HUES6 (cell line): ENCODE measurements around the gene PRICKLE2.

ENCODE experiments used
- H3K27ac ChIP-seq: 2 replicates; pipeline ENCODE4 v1.7.0; 2013; ENCODE audit warnings: low read depth, mild to moderate bottlenecking, low read length, inconsistent platforms
- H3K27me3 ChIP-seq: 2 replicates; pipeline ENCODE4 v1.6.1; 2013; ENCODE audit warnings: low read length; ENCODE audit not compliant: control insufficient read depth, insufficient read depth
- H3K36me3 ChIP-seq: 2 replicates; pipeline ENCODE4 v1.6.1; 2013; ENCODE audit warnings: low read length; ENCODE audit not compliant: control insufficient read depth, insufficient read depth
- H3K4me1 ChIP-seq: 2 replicates; pipeline ENCODE4 v1.6.1; 2013; ENCODE audit warnings: low read length; ENCODE audit not compliant: control insufficient read depth, insufficient read depth
- H3K4me3 ChIP-seq: 2 replicates; pipeline ENCODE4 v1.5.1; 2013; ENCODE audit warnings: low read depth, low read length
- H3K9ac ChIP-seq: one replicate; pipeline ENCODE4 v1.6.1; 2013; ENCODE audit warnings: mild to moderate bottlenecking, low read length
- H3K9me3 ChIP-seq: 2 replicates; pipeline ENCODE4 v1.6.1; 2013; ENCODE audit warnings: low read depth, low read length; ENCODE audit not compliant: control insufficient read depth, insufficient read depth

Gene PRICKLE2

DNA sequence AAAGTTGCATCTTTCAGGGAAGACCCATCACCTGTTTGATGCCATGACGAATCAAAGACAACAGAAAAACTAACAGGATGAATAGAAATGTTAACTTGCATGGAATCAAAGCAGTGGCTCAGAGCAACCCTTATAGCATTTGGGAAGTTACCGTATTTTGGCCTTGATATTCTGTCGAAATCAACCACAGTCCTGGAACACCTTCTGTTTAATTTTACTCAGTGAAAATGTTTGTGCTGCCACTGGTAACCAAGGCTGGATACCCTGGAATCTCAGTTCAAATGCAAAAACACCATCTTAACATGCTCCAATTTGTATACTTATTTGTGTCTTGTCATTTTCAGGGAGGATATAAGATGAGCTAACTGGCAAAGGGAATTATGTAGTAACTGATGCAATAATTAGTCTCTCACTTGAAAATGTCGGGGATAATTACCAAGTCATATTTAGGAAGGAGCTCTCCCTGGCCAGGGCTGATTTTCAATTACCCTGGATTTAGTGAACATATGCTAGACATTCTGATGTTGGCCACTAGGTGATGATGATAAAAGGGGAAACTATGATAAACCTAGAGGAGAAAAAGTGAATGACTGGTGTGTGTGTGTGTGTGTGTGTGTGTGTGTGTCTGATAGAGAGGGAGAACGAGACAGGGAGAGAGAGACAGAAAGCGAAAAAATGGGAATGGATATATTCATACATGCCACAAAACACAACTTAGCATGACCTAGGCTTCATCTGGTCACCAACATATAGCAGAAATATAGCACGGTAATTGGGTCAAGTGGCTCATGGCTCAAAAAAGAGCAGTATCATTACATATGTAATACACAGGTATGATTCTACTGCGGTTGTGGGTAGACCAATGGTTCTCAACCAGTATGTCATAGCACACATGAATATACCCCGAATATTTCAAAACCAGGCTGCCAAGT lies 19.0 kb upstream of the PRICKLE2 start:
- Histone ChIP-seq H3K27me3 (no peaks in the 10 kb centered on the region), H3K4me1 (peaks cover 7% of the 10 kb centered on the region), H3K36me3 (no peaks in the 10 kb centered on the region), H3K9me3 (no peaks in the 10 kb centered on the region), H3K9ac (no peak overlapping the region), H3K4me3 (no peak overlapping the region), H3K27ac (no peak overlapping the region)

DNA sequence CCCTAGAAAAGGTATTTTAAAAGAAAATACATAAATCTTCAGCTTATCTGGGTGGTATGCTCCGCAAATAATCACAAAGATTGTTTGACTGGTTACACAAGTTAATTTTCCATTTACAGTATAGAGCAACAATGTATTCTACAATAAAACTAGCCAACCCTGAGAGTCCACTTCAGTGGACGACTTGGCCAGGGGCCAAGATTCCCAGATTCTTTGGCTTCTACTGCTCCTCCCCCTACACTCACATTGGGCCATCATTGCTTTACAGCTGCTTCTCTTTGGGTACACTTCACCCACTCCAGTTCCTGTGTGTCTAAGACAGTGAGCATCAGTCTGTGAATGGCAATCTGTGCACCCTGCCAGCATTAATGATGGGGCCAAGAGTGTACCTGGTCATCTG lies 17.2 kb upstream of the PRICKLE2 start:
- Histone ChIP-seq H3K36me3 (no peaks in the 10 kb centered on the region), H3K4me3 (no peak overlapping the region), H3K27me3 (no peaks in the 10 kb centered on the region), H3K4me1 (peaks cover 21% of the 10 kb centered on the region), H3K27ac (no peak overlapping the region), H3K9me3 (peaks cover 3% of the 10 kb centered on the region; the same call in 1 of the 2 replicates), H3K9ac (no peak overlapping the region)

DNA sequence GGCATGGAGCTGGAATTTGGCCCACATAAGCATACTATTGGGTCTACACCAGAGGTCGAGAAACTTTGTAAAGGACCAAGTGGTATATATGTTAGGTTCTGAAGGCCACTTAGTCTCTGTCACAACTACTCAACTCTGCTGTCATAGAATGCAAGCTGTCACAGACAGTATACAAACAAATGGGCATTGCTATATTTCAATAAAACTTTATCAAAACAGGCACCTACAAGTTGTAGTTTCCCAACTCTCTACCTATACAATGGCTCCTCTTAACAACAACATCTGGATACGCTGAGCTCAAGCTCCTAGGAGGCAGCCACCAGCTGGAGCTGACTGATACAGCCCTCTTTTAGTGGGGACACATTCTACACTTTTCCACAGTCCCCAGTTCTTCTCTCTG lies 15.7 kb upstream of the PRICKLE2 start:
- Histone ChIP-seq H3K27ac (no peak overlapping the region), H3K36me3 (no peaks in the 10 kb centered on the region), H3K27me3 (no peaks in the 10 kb centered on the region), H3K9ac (no peak overlapping the region), H3K4me3 (no peak overlapping the region), H3K4me1 (peaks cover 21% of the 10 kb centered on the region), H3K9me3 (peaks cover 12% of the 10 kb centered on the region)

DNA sequence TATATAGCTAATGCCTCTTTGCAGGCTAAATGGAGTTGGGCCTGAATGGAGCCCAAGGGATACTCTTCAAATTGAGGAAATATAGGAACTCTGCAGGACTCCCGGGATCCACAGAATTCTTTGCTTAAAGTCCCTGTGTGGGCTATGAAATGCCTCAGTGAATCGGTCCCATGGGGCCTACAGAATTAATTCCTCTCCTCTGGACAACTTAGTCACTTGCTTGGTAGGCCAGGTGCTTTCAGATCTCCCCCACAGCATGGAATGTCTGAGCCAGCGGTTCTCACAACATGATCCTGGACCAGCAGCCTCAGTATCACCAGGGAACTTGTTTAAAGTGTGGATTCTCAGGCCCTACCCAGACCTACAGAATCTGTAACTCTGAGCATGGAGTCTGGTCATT lies 15.1 kb upstream of the PRICKLE2 start:
- Histone ChIP-seq H3K27me3 (no peaks in the 10 kb centered on the region), H3K4me3 (no peak overlapping the region), H3K4me1 (peaks cover 21% of the 10 kb centered on the region), H3K36me3 (no peaks in the 10 kb centered on the region), H3K9ac (no peak overlapping the region), H3K9me3 (peaks cover 12% of the 10 kb centered on the region), H3K27ac (no peak overlapping the region)

DNA sequence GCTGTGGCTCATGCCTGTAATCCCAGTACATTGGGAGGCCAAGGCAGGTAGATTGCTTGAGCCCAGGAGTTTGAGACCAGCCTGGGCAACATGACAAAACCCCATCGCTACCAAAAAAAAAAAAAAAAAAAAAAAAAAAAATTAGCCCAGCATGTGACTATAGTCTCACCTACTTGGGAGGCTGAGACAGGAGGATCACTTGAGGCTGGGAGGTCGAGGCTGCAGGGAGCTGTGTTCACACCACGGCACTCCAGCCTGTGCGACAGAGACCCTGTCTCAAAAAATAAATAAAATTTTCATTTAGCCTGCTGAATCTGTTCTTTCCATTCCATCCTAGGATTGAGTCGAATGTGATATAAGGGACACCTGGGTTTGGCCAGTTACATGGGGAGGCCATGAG lies 14.6 kb upstream of the PRICKLE2 start:
- peaks cover 21% of the 10 kb centered on the region for H3K4me1 ChIP-seq
- H3K27me3 ChIP-seq = no peaks in the 10 kb centered on the region
- no peaks in the 10 kb centered on the region for H3K36me3 ChIP-seq
- H3K9ac ChIP-seq = no peak overlapping the region
- H3K4me3 ChIP-seq = no peak overlapping the region
- no peak overlapping the region for H3K27ac ChIP-seq
- H3K9me3 ChIP-seq = peaks cover 12% of the 10 kb centered on the region

DNA sequence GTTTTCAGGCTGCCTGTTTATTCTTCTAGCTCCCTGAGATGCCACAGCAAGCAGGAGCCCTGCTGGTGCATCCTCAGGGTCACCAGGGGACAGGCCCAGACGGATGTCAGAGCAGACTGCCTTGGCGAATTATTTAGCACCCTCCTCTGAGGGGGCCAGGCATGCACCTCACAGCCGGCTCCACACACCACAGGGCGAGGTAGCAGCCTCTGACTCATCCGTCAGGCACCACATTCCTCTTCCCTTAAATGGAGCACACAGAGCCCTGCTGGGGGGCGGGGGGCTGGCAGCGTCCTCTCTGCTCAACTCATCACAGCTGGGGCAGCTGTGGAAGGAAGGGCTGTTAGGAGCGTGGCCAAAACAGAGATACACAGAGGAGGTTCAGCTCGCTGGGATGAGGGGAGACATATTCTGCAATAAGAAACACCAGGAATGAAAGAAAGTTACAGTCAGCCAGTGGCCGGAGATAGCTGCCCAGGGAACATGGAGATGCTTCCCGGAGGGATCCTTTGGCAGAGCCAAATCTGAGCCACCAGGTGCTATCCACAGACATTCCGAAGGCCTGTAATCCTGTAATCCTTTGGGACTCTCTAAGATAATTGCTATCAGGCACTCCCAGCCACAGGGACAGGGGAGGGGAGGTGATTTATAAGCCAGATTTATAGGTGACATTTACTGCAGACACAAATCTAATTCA lies 13.9 kb upstream of the PRICKLE2 start:
- Histone ChIP-seq H3K27me3 (no peaks in the 10 kb centered on the region), H3K9me3 (peaks cover 12% of the 10 kb centered on the region), H3K36me3 (no peaks in the 10 kb centered on the region), H3K4me1 (peaks cover 21% of the 10 kb centered on the region), H3K4me3 (peak overlapping the region; percentile 24; the same call in 1 of the 2 replicates), H3K9ac (peak overlapping the region; percentile 69), H3K27ac (peak overlapping the region; percentile 52; the same call in 1 of the 2 replicates)

DNA sequence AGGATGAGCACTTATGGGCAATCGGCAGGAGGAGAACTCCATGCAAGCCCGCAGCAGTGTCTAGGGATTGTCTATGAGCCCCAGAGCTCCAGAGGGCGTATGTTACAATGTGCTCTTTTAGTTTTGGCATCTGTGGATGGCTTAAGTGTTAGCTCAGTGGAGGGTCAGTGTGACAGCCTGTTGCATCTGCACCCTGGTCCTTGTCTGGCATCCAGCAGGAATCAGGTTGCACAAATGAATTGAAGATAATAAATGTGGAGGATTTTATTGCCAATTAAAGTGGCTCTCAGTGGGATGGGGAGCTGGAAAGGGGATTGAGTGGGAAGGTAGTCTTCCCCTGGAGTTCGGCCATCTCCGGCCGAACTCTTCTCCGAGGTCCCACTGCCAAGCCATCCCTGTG lies 11.8 kb upstream of the PRICKLE2 start:
- no peak overlapping the region for H3K9ac ChIP-seq
- peaks cover 12% of the 10 kb centered on the region for H3K9me3 ChIP-seq
- no peak overlapping the region for H3K27ac ChIP-seq
- H3K4me1 ChIP-seq = peaks cover 21% of the 10 kb centered on the region
- no peak overlapping the region for H3K4me3 ChIP-seq
- H3K36me3 ChIP-seq = no peaks in the 10 kb centered on the region
- no peaks in the 10 kb centered on the region for H3K27me3 ChIP-seq

DNA sequence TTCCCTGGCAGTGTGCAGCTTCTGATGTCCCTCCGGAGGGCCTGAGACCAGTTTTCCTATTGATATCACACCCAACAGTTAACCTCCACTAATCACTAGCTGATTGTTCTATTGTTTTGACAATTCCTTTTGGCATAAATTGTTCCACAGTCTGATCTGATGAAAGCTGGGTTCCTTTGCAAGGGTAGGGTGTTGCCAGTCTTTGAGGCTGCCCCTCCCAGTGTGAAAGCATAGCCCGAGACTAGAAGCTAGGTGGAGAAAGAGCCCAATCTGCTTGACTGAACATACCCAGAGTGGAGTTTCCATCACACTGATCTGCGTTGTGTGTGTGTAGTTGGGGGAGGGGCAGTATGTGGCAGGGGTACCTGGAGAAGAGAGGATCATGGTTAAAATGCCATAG lies 10.3 kb upstream of the PRICKLE2 start:
- H3K36me3 ChIP-seq = no peaks in the 10 kb centered on the region

DNA sequence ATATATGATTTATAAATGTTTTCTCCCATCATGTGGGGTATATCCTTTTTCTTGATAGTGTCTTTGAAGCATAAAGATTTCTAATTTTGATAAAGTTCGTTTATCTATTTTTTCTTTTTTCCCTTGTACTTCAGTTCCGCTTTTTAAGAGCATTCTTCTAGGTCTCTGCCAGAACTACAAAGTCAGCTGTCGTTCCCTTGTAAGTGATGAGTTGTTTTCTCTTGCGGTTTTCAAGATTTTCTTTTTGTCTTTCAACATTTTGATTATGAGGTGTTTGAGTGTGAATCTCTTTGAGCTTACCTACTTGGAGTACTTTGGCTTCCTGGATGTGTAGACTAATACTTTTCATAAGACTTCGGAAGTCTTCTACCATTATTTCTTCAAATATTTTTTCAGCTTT lies 9.3 kb upstream of the PRICKLE2 start:
- Histone ChIP-seq H3K27me3 (no peaks in the 10 kb centered on the region), H3K9ac (no peak overlapping the region), H3K27ac (no peak overlapping the region), H3K4me3 (no peak overlapping the region), H3K4me1 (peaks cover 17% of the 10 kb centered on the region), H3K36me3 (no peaks in the 10 kb centered on the region), H3K9me3 (peaks cover 12% of the 10 kb centered on the region)

More for the DNA sequence above, 10.3 kb upstream of the PRICKLE2 start:
- peaks cover 18% of the 10 kb centered on the region for H3K4me1 ChIP-seq
- no peak overlapping the region for H3K27ac ChIP-seq
- H3K27me3 ChIP-seq = no peaks in the 10 kb centered on the region
- no peak overlapping the region for H3K9ac ChIP-seq
- H3K4me3 ChIP-seq = no peak overlapping the region
- H3K9me3 ChIP-seq = peaks cover 12% of the 10 kb centered on the region

DNA sequence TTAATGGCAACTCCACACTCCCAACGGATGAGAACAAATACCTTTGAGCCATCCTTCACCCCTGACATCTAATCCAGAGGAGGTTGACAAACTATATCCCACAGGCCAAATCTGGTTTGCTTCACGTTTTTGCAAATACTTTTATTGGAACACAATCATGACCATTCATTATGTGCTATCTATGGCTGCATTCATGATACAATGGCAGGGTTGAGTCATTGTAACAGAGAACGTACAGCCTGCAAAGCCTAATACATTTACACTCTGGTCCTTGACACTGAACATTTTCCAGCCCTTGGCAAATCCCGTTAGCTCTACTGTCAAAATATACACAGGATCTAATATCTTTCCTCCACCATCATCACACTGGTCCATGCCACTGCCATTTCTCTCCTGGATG lies 7.6 kb upstream of the PRICKLE2 start:
- no peak overlapping the region for H3K9ac ChIP-seq
- H3K9me3 ChIP-seq = peaks cover 10% of the 10 kb centered on the region
- no peak overlapping the region for H3K4me3 ChIP-seq
- no peak overlapping the region for H3K27ac ChIP-seq
- no peaks in the 10 kb centered on the region for H3K36me3 ChIP-seq
- H3K27me3 ChIP-seq = no peaks in the 10 kb centered on the region
- H3K4me1 ChIP-seq = peaks cover 1% of the 10 kb centered on the region; the same call in 1 of the 2 replicates

DNA sequence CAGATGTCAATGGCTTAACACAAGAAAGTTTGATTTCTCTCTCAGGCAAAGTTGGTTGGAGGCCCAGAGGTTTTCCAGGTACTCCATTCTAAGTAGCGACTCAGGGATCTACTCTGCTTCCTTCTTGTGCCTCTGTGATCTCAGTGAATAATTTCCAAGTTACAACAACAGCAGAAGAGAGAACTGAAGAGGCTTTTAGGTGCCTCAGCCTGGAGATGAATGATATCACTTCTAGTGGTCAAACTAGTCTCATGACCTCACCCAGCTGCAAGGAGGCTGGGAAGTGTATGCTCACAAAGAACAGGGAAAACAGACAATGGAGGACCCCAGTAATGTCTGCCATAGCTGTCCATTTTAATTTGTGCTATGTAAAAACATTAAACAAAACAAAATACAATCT lies 4.6 kb upstream of the PRICKLE2 start:
- Histone ChIP-seq H3K9ac (no peak overlapping the region), H3K4me1 (peaks cover 13% of the 10 kb centered on the region), H3K27ac (no peak overlapping the region), H3K36me3 (no peaks in the 10 kb centered on the region), H3K9me3 (no peaks in the 10 kb centered on the region), H3K27me3 (no peaks in the 10 kb centered on the region), H3K4me3 (no peak overlapping the region)
